Measurements from ENCODE around the gene HOXD3. TPM values are rescaled to one million over a fixed set of nuclear protein-coding genes. Genes with fewer than 3 reads are reported as not detected.

The HOXD3 gene
- total RNA-seq, 3 donors from 2014 or later: not detected

GRCh38 chr2:176117162-176117822 lies 39.8 kb upstream of the HOXD3 start:
- Mint-ChIP-seq H3K9me3 (peaks cover 7% of the 10 kb centered on the region), H3K27me3 (ENCODE audit: low read depth) (peaks cover 91% of the 10 kb centered on the region), H3K4me1 (ENCODE audit: low read depth) (peaks cover 2% of the 10 kb centered on the region), H3K36me3 (ENCODE audit: insufficient read depth) (peaks cover 1% of the 10 kb centered on the region), H3K4me3 (no peak overlapping the region)
- DNase-seq (no peak), ATAC-seq (no peak)

GRCh38 chr2:176117823-176118371 lies 39.2 kb upstream of the HOXD3 start:
- H3K9me3 Mint-ChIP-seq: peaks cover 7% of the 10 kb centered on the region
- ATAC-seq (no peak), DNase-seq (no peak)
- peaks cover 5% of the 10 kb centered on the region for H3K4me1 Mint-ChIP-seq (ENCODE audit: low read depth)
- H3K4me3 Mint-ChIP-seq: no peak overlapping the region
- H3K27me3 Mint-ChIP-seq (ENCODE audit: low read depth): peaks cover 88% of the 10 kb centered on the region
- peaks cover 1% of the 10 kb centered on the region for H3K36me3 Mint-ChIP-seq (ENCODE audit: insufficient read depth)

GRCh38 chr2:176118601-176119339 lies 38.3 kb upstream of the HOXD3 start:
- H3K4me3 Mint-ChIP-seq: no peak overlapping the region
- peaks cover 1% of the 10 kb centered on the region for H3K36me3 Mint-ChIP-seq (ENCODE audit: insufficient read depth)
- peaks cover 7% of the 10 kb centered on the region for H3K9me3 Mint-ChIP-seq
- no peak for ATAC-seq
- H3K27me3 Mint-ChIP-seq (ENCODE audit: low read depth): peaks cover 87% of the 10 kb centered on the region
- H3K4me1 Mint-ChIP-seq (ENCODE audit: low read depth): peaks cover 7% of the 10 kb centered on the region
- DNase-seq: no peak

GRCh38 chr2:176120364-176121189 lies 36.5 kb upstream of the HOXD3 start:
- H3K9me3 Mint-ChIP-seq: peaks cover 7% of the 10 kb centered on the region
- peaks cover 87% of the 10 kb centered on the region for H3K27me3 Mint-ChIP-seq (ENCODE audit: low read depth)
- peaks cover 9% of the 10 kb centered on the region for H3K4me1 Mint-ChIP-seq (ENCODE audit: low read depth)
- H3K4me3 Mint-ChIP-seq: no peak overlapping the region
- peaks cover 1% of the 10 kb centered on the region for H3K36me3 Mint-ChIP-seq (ENCODE audit: insufficient read depth)
- ATAC-seq (no peak), DNase-seq (no peak)

GRCh38 chr2:176121190-176122051 lies 35.7 kb upstream of the HOXD3 start:
- Mint-ChIP-seq H3K9me3 (peaks cover 7% of the 10 kb centered on the region), H3K4me1 (ENCODE audit: low read depth) (peaks cover 9% of the 10 kb centered on the region), H3K4me3 (no peak overlapping the region), H3K36me3 (ENCODE audit: insufficient read depth) (peaks cover 1% of the 10 kb centered on the region), H3K27me3 (ENCODE audit: low read depth) (peaks cover 88% of the 10 kb centered on the region)
- no peak for DNase-seq
- no peak for ATAC-seq

- H3K4me1 Mint-ChIP-seq (ENCODE audit: low read depth): peaks cover 9% of the 10 kb centered on the region
- peaks cover 1% of the 10 kb centered on the region for H3K36me3 Mint-ChIP-seq (ENCODE audit: insufficient read depth)
- DNase-seq (no peak), ATAC-seq (peak; percentile 5 to 27)
- peaks cover 87% of the 10 kb centered on the region for H3K27me3 Mint-ChIP-seq (ENCODE audit: low read depth)
- peak overlapping the region; percentile 48 for H3K4me3 Mint-ChIP-seq
- H3K9me3 Mint-ChIP-seq: peaks cover 4% of the 10 kb centered on the region
These were observed 34.9 kb upstream of the HOXD3 start for GRCh38 chr2:176122052-176122682.

- ATAC-seq: peak; percentile 47 to 60
- Mint-ChIP-seq H3K4me3 (peak within 1 kb of the TSS; percentile 48), H3K27me3 (ENCODE audit: low read depth) (peaks cover 88% of the 10 kb centered on the region), H3K36me3 (ENCODE audit: insufficient read depth) (peaks cover 1% of the 10 kb centered on the region), H3K9me3 (peaks cover 4% of the 10 kb centered on the region), H3K4me1 (ENCODE audit: low read depth) (peaks cover 12% of the 10 kb centered on the region)
- no peak for DNase-seq
These were observed 34.3 kb upstream of the HOXD3 start, which contains the start of gene HOXD9 for GRCh38 chr2:176122683-176123410. Gene HOXD9 (plus strand): TSS chr2:176122719. CDS start chr2:176122769, 50 bp downstream.

- Mint-ChIP-seq H3K4me1 (ENCODE audit: low read depth) (peaks cover 19% of the 10 kb centered on the region), H3K9me3 (peaks cover 4% of the 10 kb centered on the region), H3K4me3 (no peak overlapping the region), H3K27me3 (ENCODE audit: low read depth) (peaks cover 88% of the 10 kb centered on the region), H3K36me3 (ENCODE audit: insufficient read depth) (peaks cover 1% of the 10 kb centered on the region)
- no peak for DNase-seq
- no peak for ATAC-seq
These were observed 33.5 kb upstream of the HOXD3 start for GRCh38 chr2:176123411-176124109.

GRCh38 chr2:176124110-176124946 lies 32.8 kb upstream of the HOXD3 start:
- peaks cover 22% of the 10 kb centered on the region for H3K4me1 Mint-ChIP-seq (ENCODE audit: low read depth)
- H3K36me3 Mint-ChIP-seq (ENCODE audit: insufficient read depth): no peaks in the 10 kb centered on the region
- DNase-seq (no peak), ATAC-seq (no peak)
- H3K4me3 Mint-ChIP-seq: no peak overlapping the region
- H3K9me3 Mint-ChIP-seq: no peaks in the 10 kb centered on the region
- H3K27me3 Mint-ChIP-seq (ENCODE audit: low read depth): peaks cover 89% of the 10 kb centered on the region

- peaks cover 22% of the 10 kb centered on the region for H3K4me1 Mint-ChIP-seq (ENCODE audit: low read depth)
- H3K4me3 Mint-ChIP-seq: no peak overlapping the region
- no peak for ATAC-seq
These were observed 31.9 kb upstream of the HOXD3 start for GRCh38 chr2:176124947-176125771.

GRCh38 chr2:176125772-176126054 lies 31.4 kb upstream of the HOXD3 start:
- Mint-ChIP-seq H3K9me3 (no peaks in the 10 kb centered on the region), H3K36me3 (ENCODE audit: insufficient read depth) (no peaks in the 10 kb centered on the region), H3K4me3 (no peak overlapping the region), H3K27me3 (ENCODE audit: low read depth) (peaks cover 77% of the 10 kb centered on the region), H3K4me1 (ENCODE audit: low read depth) (peaks cover 24% of the 10 kb centered on the region)
- ATAC-seq (no peak), DNase-seq (no peak)

More at GRCh38 chr2:176124947-176125771, 31.9 kb upstream of the HOXD3 start:
- peaks cover 81% of the 10 kb centered on the region for H3K27me3 Mint-ChIP-seq (ENCODE audit: low read depth)
- H3K36me3 Mint-ChIP-seq (ENCODE audit: insufficient read depth): no peaks in the 10 kb centered on the region
- no peaks in the 10 kb centered on the region for H3K9me3 Mint-ChIP-seq
- DNase-seq: no peak

Data from activated T-cell treated with anti-CD3 and anti-CD28 coated beads, Interleukin-2, amount 50 U/mL, for 4 hours (primary cell).